Mesenchymal stem cell (in vitro differentiated cells and primary cell): Measurements from ENCODE around the gene MED26.

ENCODE experiments used
- DNase-seq: peaks from one replicate; pipeline ENCODE4 v3.0.0-alpha.2; 2013
- H2AFZ ChIP-seq: one replicate; pipeline ENCODE4 v1.6.1; 2013; ENCODE audit warnings: low read depth, mild to moderate bottlenecking, control low read depth, inconsistent platforms, low read length, moderate library complexity
- H2AK5ac ChIP-seq: 2 replicates; pipeline ENCODE4 v1.6.1; 2013; ENCODE audit warnings: low read length, moderate library complexity, mild to moderate bottlenecking, inconsistent platforms; ENCODE audit not compliant: severe bottlenecking
- H2BK120ac ChIP-seq: one replicate; pipeline ENCODE4 v1.6.1; 2013; ENCODE audit warnings: low read depth, mild to moderate bottlenecking, inconsistent platforms, low read length, moderate library complexity
- H2BK12ac ChIP-seq, 2 experiments: one replicate each; pipeline ENCODE4 v1.6.1; 2013; ENCODE audit warnings: inconsistent platforms in 2 of 2, low read length in 2 of 2, mild to moderate bottlenecking in 2 of 2, moderate library complexity in 2 of 2, control low read depth in 1 of 2
- H2BK15ac ChIP-seq: one replicate; pipeline ENCODE4 v1.6.1; 2013; ENCODE audit warnings: mild to moderate bottlenecking, low read depth, inconsistent platforms; ENCODE audit not compliant: poor library complexity, severe bottlenecking
- H2BK5ac ChIP-seq: 2 replicates; pipeline ENCODE4 v1.6.1; 2013; ENCODE audit warnings: low read depth, mild to moderate bottlenecking, low read length, control low read depth, inconsistent platforms; ENCODE audit not compliant: poor library complexity, severe bottlenecking
- H3K14ac ChIP-seq, 2 experiments: one replicate each; pipeline ENCODE4 v1.6.1; 2013; ENCODE audit warnings: inconsistent platforms in 2 of 2, low read length in 2 of 2, control low read depth in 1 of 2, mild to moderate bottlenecking in 1 of 2, moderate library complexity in 1 of 2
- H3K18ac ChIP-seq, 2 experiments: one replicate each; pipeline ENCODE4 v1.6.1; 2013; ENCODE audit warnings: inconsistent platforms in 2 of 2, low read length in 2 of 2, control low read depth in 1 of 2, low read depth in 1 of 2, mild to moderate bottlenecking in 1 of 2
- H3K23ac ChIP-seq, 2 experiments: one replicate each; pipeline ENCODE4 v1.6.1; 2013; ENCODE audit warnings: inconsistent platforms in 2 of 2, low read length in 2 of 2, mild to moderate bottlenecking in 2 of 2, moderate library complexity in 2 of 2, control low read depth in 1 of 2
- H3K27ac ChIP-seq: 2 replicates; pipeline ENCODE4 v1.5.1; 2013; ENCODE audit warnings: mild to moderate bottlenecking, moderate library complexity, low read length, control low read depth, inconsistent platforms; ENCODE audit not compliant: poor library complexity, severe bottlenecking
- H3K27me3 ChIP-seq, 2 experiments: 2 replicates each; pipeline versions ENCODE4 v1.6.1 to v1.7.0; 2013; ENCODE audit warnings: low read length in 2 of 2, mild to moderate bottlenecking in 2 of 2, moderate library complexity in 2 of 2, control low read depth in 1 of 2, inconsistent platforms in 1 of 2; ENCODE audit not compliant: control insufficient read depth in 1 of 2, insufficient read depth in 1 of 2
- H3K36me3 ChIP-seq, 2 experiments: 2 replicates each; pipeline versions ENCODE4 v1.6.1 to v1.7.0; 2013; ENCODE audit warnings: low read length in 2 of 2, control low read depth in 1 of 2, inconsistent platforms in 1 of 2, low read depth in 1 of 2, mild to moderate bottlenecking in 1 of 2; ENCODE audit not compliant: insufficient read depth in 2 of 2, control insufficient read depth in 1 of 2
- H3K4ac ChIP-seq, 2 experiments: one replicate each; pipeline ENCODE4 v1.6.1; 2013; ENCODE audit warnings: inconsistent platforms in 2 of 2, low read length in 2 of 2, mild to moderate bottlenecking in 2 of 2, moderate library complexity in 2 of 2, control low read depth in 1 of 2, low read depth in 1 of 2
- H3K4me1 ChIP-seq: 2 replicates; pipeline ENCODE4 v1.6.1; 2013; ENCODE audit warnings: low read depth, low read length, control low read depth; ENCODE audit not compliant: control insufficient read depth, insufficient read depth
- H3K4me2 ChIP-seq: 2 replicates; pipeline ENCODE4 v1.6.1; 2013; ENCODE audit warnings: low read length, mild to moderate bottlenecking, inconsistent platforms; ENCODE audit not compliant: poor library complexity, severe bottlenecking
- H3K4me3 ChIP-seq, 2 experiments: 2 replicates each; pipeline versions ENCODE4 v1.5.1 to v1.7.0; 2013; ENCODE audit warnings: low read length in 2 of 2, mild to moderate bottlenecking in 2 of 2, control low read depth in 1 of 2, low read depth in 1 of 2; ENCODE audit not compliant: insufficient read depth in 1 of 2
- H3K79me1 ChIP-seq: replicated peaks from 2 replicates; pipeline ENCODE4 v1.6.1; 2013; ENCODE audit warnings: mild to moderate bottlenecking, control low read depth, low read length, inconsistent platforms; ENCODE audit not compliant: poor library complexity, severe bottlenecking
- H3K9ac ChIP-seq: 2 replicates; pipeline ENCODE4 v1.7.0; 2013; ENCODE audit warnings: mild to moderate bottlenecking, low read length, moderate library complexity
- H3K9me3 ChIP-seq: 2 replicates; pipeline ENCODE4 v1.7.0; 2013; ENCODE audit warnings: mild to moderate bottlenecking, low read length; ENCODE audit not compliant: control insufficient read depth
- H4K8ac ChIP-seq: one replicate; pipeline ENCODE4 v1.6.1; 2013; ENCODE audit warnings: inconsistent platforms, mild to moderate bottlenecking, low read length, moderate library complexity
- H4K91ac ChIP-seq: one replicate; pipeline ENCODE4 v1.6.1; 2013; ENCODE audit warnings: mild to moderate bottlenecking, low read length, inconsistent platforms
- WGBS: methylation state at CpG from one replicate; pipeline ENCODE4 v1.1.7; 2013; ENCODE audit warnings: mixed read lengths; 5-methylcytosine and 5-hydroxymethylcytosine counted together

The MED26 gene

GRCh38 chr19:16581971-16582343 lies 46.0 kb downstream of the MED26 start:
- no peak overlapping the region for H2AK5ac ChIP-seq
- no peak overlapping the region for H3K4me2 ChIP-seq
- no peak overlapping the region for H2BK5ac ChIP-seq
- H3K23ac ChIP-seq: no peak overlapping the region
- DNase-seq: no peak
- peaks cover 45% of the 10 kb centered on the region for H3K4me1 ChIP-seq
- H3K18ac ChIP-seq: no peak overlapping the region
- no peak overlapping the region for H2BK15ac ChIP-seq
- WGBS: 88% methylated on average over 6 of the region's 6 CpGs
- no peak overlapping the region for H3K4ac ChIP-seq
- no peaks in the 10 kb centered on the region for H3K9me3 ChIP-seq
- H2AFZ ChIP-seq: no peak overlapping the region
- H3K14ac ChIP-seq: no peak overlapping the region
- no peak overlapping the region for H4K8ac ChIP-seq
- H3K27me3 ChIP-seq: no peaks in the 10 kb centered on the region
- H3K4me3 ChIP-seq: no peak overlapping the region
- no peak overlapping the region for H2BK120ac ChIP-seq
- peaks cover 16 to 46% of the 10 kb centered on the region in 2 experiments for H3K36me3 ChIP-seq
- H3K27ac ChIP-seq: no peak overlapping the region
- peak overlapping the region; percentile 51 for H3K9ac ChIP-seq
- no peak overlapping the region for H4K91ac ChIP-seq
- H2BK12ac ChIP-seq: no peak overlapping the region
- peaks cover 15% of the 10 kb centered on the region for H3K79me1 ChIP-seq

GRCh38 chr19:16581145-16581970 lies 46.6 kb downstream of the MED26 start:
- Histone ChIP-seq H2BK120ac (no peak overlapping the region), H3K14ac (no peak overlapping the region), H3K23ac (no peak overlapping the region), H3K36me3 (peaks cover 22 to 52% of the 10 kb centered on the region in 2 experiments), H3K4me3 (no peak overlapping the region), H3K9ac (peak overlapping the region; percentile 51), H3K79me1 (peaks cover 15% of the 10 kb centered on the region), H3K27me3 (no peaks in the 10 kb centered on the region), H3K4me1 (peaks cover 40% of the 10 kb centered on the region), H2AK5ac (no peak overlapping the region), H2BK15ac (no peak overlapping the region), H2BK5ac (no peak overlapping the region), H3K9me3 (no peaks in the 10 kb centered on the region), H3K4me2 (no peak overlapping the region), H4K91ac (no peak overlapping the region), H3K4ac (no peak overlapping the region), H3K18ac (no peak overlapping the region), H3K27ac (no peak overlapping the region), H2AFZ (no peak overlapping the region), H2BK12ac (peak overlapping the region in 1 of 2 experiments; percentile 7), H4K8ac (no peak overlapping the region)
- DNase-seq: no peak
- 90% methylated on average over 12 of the region's 12 CpGs for WGBS

- WGBS: 93% methylated on average over 4 of the region's 4 CpGs
- H3K4me3 ChIP-seq: no peak overlapping the region
- H3K18ac ChIP-seq: no peak overlapping the region
- H2AK5ac ChIP-seq: no peak overlapping the region
- H3K9ac ChIP-seq: no peak overlapping the region
- no peaks in the 10 kb centered on the region for H3K9me3 ChIP-seq
- H4K8ac ChIP-seq: no peak overlapping the region
- H3K14ac ChIP-seq: no peak overlapping the region
- no peak for DNase-seq
- H3K4me2 ChIP-seq: no peak overlapping the region
- H3K79me1 ChIP-seq: peaks cover 14% of the 10 kb centered on the region
- H3K4me1 ChIP-seq: peaks cover 25% of the 10 kb centered on the region
- H4K91ac ChIP-seq: no peak overlapping the region
- no peak overlapping the region for H3K27ac ChIP-seq
- no peak overlapping the region for H2BK15ac ChIP-seq
- no peaks in the 10 kb centered on the region for H3K27me3 ChIP-seq
- no peak overlapping the region for H2BK120ac ChIP-seq
- no peak overlapping the region for H3K23ac ChIP-seq
- no peak overlapping the region for H2BK12ac ChIP-seq
- H2BK5ac ChIP-seq: no peak overlapping the region
- no peak overlapping the region for H3K4ac ChIP-seq
- peaks cover 42 to 68% of the 10 kb centered on the region in 2 experiments for H3K36me3 ChIP-seq
- H2AFZ ChIP-seq: no peak overlapping the region
Measured at GRCh38 chr19:16579381-16579780, 48.6 kb downstream of the MED26 start.

GRCh38 chr19:16577531-16577985 lies 50.4 kb downstream of the MED26 start:
- H3K36me3 ChIP-seq: peaks cover 51 to 73% of the 10 kb centered on the region in 2 experiments
- H2BK120ac ChIP-seq: no peak overlapping the region
- no peaks in the 10 kb centered on the region for H3K27me3 ChIP-seq
- no peak overlapping the region for H3K18ac ChIP-seq
- no peak overlapping the region for H2AFZ ChIP-seq
- H2BK15ac ChIP-seq: no peak overlapping the region
- no peak for DNase-seq
- H3K27ac ChIP-seq: no peak overlapping the region
- 97% methylated on average over 17 of the region's 17 CpGs for WGBS
- H2BK12ac ChIP-seq: no peak overlapping the region
- no peak overlapping the region for H3K4ac ChIP-seq
- H3K4me2 ChIP-seq: no peak overlapping the region
- peaks cover 11% of the 10 kb centered on the region for H3K79me1 ChIP-seq
- H3K23ac ChIP-seq: no peak overlapping the region
- H4K91ac ChIP-seq: no peak overlapping the region
- H3K14ac ChIP-seq: no peak overlapping the region
- H2AK5ac ChIP-seq: no peak overlapping the region
- peaks cover 21% of the 10 kb centered on the region for H3K4me1 ChIP-seq
- H3K9ac ChIP-seq: no peak overlapping the region
- no peak overlapping the region for H3K4me3 ChIP-seq
- no peak overlapping the region for H4K8ac ChIP-seq
- H3K9me3 ChIP-seq: no peaks in the 10 kb centered on the region
- no peak overlapping the region for H2BK5ac ChIP-seq
